VCaP (cell line): ENCODE results near the gene PKNOX2.

Experiments used
- H3K27ac ChIP-seq: fragments of 450-650 bp; 2 replicates; pipeline ENCODE4 v1.5.1; 2017
- TF ChIP-seq, protein P1 (sequence below): fragments of 450-650 bp; conservative IDR thresholded peaks from 2 replicates; pipeline ENCODE4 v1.5.1; 2017; ENCODE audit warnings: mild to moderate bottlenecking, moderate library complexity

The PKNOX2 gene

DNA sequence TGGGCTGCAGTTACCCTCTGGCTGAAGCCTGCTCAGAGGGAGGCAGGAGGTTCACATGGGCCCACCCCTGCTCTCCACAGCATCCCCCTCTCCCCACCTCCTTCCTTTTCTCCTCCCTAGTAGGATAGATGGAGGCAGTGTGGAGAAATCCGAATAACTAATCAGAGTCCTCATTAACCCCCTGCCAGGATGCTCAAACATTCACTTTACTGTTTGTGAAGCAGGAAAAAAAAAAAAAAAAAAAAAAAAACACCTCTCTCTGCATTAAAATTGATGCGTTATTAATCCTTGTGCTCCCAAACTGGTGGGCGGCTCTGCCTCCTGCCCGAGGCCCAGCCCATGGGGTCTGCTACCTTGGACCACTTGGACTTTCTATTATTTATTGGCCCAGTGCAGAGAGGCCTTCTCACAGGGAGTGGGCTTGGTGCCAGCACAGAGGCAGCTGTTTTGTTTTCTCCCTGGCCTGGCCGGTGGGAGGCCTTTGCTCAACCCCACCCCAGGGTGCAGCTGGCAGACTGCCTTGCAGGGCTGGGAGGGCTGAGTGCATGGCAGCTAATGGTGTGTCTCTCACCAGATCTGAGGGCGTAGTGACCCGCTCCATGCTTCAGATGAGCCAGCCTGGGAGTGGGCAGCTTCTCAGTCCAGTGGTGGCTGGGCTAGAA is 150.7 kb downstream of the PKNOX2 start:
- TF ChIP-seq, protein P1, sequence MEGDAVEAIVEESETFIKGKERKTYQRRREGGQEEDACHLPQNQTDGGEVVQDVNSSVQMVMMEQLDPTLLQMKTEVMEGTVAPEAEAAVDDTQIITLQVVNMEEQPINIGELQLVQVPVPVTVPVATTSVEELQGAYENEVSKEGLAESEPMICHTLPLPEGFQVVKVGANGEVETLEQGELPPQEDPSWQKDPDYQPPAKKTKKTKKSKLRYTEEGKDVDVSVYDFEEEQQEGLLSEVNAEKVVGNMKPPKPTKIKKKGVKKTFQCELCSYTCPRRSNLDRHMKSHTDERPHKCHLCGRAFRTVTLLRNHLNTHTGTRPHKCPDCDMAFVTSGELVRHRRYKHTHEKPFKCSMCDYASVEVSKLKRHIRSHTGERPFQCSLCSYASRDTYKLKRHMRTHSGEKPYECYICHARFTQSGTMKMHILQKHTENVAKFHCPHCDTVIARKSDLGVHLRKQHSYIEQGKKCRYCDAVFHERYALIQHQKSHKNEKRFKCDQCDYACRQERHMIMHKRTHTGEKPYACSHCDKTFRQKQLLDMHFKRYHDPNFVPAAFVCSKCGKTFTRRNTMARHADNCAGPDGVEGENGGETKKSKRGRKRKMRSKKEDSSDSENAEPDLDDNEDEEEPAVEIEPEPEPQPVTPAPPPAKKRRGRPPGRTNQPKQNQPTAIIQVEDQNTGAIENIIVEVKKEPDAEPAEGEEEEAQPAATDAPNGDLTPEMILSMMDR: no peak
- peak overlapping the region; percentile 20; the same call in 1 of the 2 replicates for H3K27ac ChIP-seq

DNA sequence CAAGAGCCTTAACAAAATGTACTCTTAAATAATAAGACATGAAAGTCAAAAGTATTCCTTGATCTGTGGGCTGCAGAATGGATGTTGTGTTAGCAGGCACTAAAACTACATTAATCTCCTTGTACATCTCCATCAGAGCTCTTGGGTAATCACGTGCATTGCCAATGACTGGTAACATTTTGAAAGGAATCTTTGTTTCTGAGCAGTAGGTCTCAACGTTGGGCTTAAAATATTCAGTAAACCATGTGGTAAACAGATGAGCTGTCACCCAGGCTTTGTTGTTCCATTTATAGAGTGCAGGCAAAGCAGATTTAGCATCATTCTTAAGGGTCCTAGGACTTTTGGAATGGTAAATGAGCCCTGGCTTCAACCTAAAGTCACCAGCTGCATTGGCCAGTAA is 152.9 kb downstream of the PKNOX2 start:
- TF ChIP-seq, protein P1: no peak
- no peak overlapping the region for H3K27ac ChIP-seq

- no peak overlapping the region for H3K27ac ChIP-seq
- TF ChIP-seq, protein P1: no peak
Measured at GRCh38 chr11:125319649-125320048, 155.1 kb downstream of the PKNOX2 start.

GRCh38 chr11:125320347-125321076 is 156.0 kb downstream of the PKNOX2 start:
- no peak overlapping the region for H3K27ac ChIP-seq
- TF ChIP-seq, protein P1: no peak

- no peak overlapping the region for H3K27ac ChIP-seq
- TF ChIP-seq, protein P1: no peak
Measured at GRCh38 chr11:125322289-125322688, 157.7 kb downstream of the PKNOX2 start.

- H3K27ac ChIP-seq: no peak overlapping the region
- TF ChIP-seq, protein P1: no peak
Measured at GRCh38 chr11:125325196-125325595, 160.6 kb downstream of the PKNOX2 start.

DNA sequence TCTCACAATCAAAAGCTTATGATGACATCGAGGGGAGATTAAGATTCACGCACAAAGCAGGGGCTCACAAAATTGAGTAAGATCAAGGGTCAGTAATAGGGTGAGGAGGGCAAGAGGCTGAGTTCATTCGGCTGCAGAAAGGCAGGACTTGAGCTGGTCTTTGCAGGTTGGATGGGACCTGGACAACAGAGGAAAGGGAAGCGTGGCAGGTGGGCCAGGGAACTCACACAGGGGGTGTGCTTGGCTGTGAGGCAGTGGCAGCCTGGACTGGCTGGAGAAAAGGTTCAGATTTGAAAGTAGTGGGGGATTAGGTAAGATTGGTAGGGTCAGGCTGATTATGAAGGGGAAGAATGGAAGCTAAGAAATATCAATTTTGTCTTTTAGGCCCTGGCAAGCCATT is 161.6 kb downstream of the PKNOX2 start:
- no peak overlapping the region for H3K27ac ChIP-seq
- TF ChIP-seq, protein P1: no peak
